LNCaP clone FGC (cell line): Measurements from ENCODE around the gene MOCS1.

ENCODE experiments used
- DNase-seq: peaks from one replicate; pipeline ENCODE4 v3.0.0-alpha.2; 2011; ENCODE audit warnings: low read depth
- H3K4me3 ChIP-seq: 2 replicates; pipeline ENCODE4 v1.5.1; 2011; ENCODE audit warnings: mild to moderate bottlenecking, low read depth, low read length, control low read depth
- CTCF ChIP-seq: IDR thresholded peaks from 2 replicates; pipeline ENCODE4 v1.5.1; 2012; ENCODE audit warnings: mild to moderate bottlenecking; ENCODE audit not compliant: control insufficient read depth, insufficient read depth; ENCODE audit errors: extremely low read depth

The MOCS1 gene

GRCh38 chr6:39961178-39961577 lies 26.9 kb upstream of the MOCS1 start:
- TF ChIP-seq CTCF: no peak
- DNase-seq: no peak
- H3K4me3 ChIP-seq: no peak overlapping the region

- no peak for TF ChIP-seq CTCF
- H3K4me3 ChIP-seq: no peak overlapping the region
- no peak for DNase-seq
Measured at GRCh38 chr6:39958947-39959346, 24.7 kb upstream of the MOCS1 start.

- DNase-seq: no peak
- TF ChIP-seq CTCF: no peak
- H3K4me3 ChIP-seq: no peak overlapping the region
Measured at GRCh38 chr6:39956936-39957335, 22.7 kb upstream of the MOCS1 start.

GRCh38 chr6:39953076-39953618 lies 18.9 kb upstream of the MOCS1 start:
- DNase-seq: no peak
- no peak for TF ChIP-seq CTCF
- H3K4me3 ChIP-seq: no peak overlapping the region

GRCh38 chr6:39952167-39952566 lies 17.9 kb upstream of the MOCS1 start:
- no peak overlapping the region for H3K4me3 ChIP-seq
- no peak for TF ChIP-seq CTCF
- DNase-seq: no peak

GRCh38 chr6:39951716-39952115 lies 17.5 kb upstream of the MOCS1 start:
- H3K4me3 ChIP-seq: no peak overlapping the region
- TF ChIP-seq CTCF: no peak
- DNase-seq: no peak

GRCh38 chr6:39951191-39951590 lies 16.9 kb upstream of the MOCS1 start:
- no peak for DNase-seq
- H3K4me3 ChIP-seq: no peak overlapping the region
- TF ChIP-seq CTCF: no peak
